K562 (cell line): Measurements from ENCODE around the gene SEH1L. TPM values are rescaled to one million over a fixed set of nuclear protein-coding genes. Genes with fewer than 3 reads are reported as not detected.
A peak's percentile ranks its signal among the peaks of the same experiment; 100 is the strongest.

ENCODE experiments used
- ATAC-seq: fragments of 200-7000 bp; cut with Tn5 transposase; 3 replicates; pipeline ENCODE4 v1.9.1; 2020; ENCODE audit warnings: moderate library complexity
- BruUV-seq: library from RNA; stranded (reverse); fragments of 400-500 nt; replicated peaks from 2 replicates; lab custom pipeline; 2021; lab: Mats Ljungman, UMichigan
- CTCF ChIA-PET: fragments of 300-600 bp; formaldehyde crosslinking; extraction: SDS; loops from one replicate; lab custom pipeline; 2021; ENCODE audit warnings: low intra/inter-chr PET ratio; lab: Yijun Ruan, JAX
- POLR2A ChIA-PET: fragments of 300-600, 350-650 bp; sonication (Branson Sonifier 250); formaldehyde crosslinking; extraction: SDS; loops from one replicate; lab custom pipeline; 2021; ENCODE audit warnings: antibody characterized with exemption, inconsistent platforms; lab: Yijun Ruan, JAX
- DNase-seq, 4 experiments: peaks; one replicate each; pipeline versions ENCODE4 v3.0.0 to v3.0.0-alpha.2; 2011 to 2018; ENCODE audit warnings: low spot score in 3 of 4, mixed read lengths in 3 of 4; ENCODE audit errors: extremely low read depth in 1 of 4
- FAIRE-seq: peaks from 2 replicates; lab custom pipeline; 2011; peaks lifted over from hg19 to GRCh38; lab: Jason Lieb, UNC
- H2AFZ ChIP-seq: 2 replicates; pipeline ENCODE4 v1.6.0; 2011; ENCODE audit warnings: low read depth, low read length, control low read depth, inconsistent platforms
- H3K27ac ChIP-seq: fragments of 200-600 bp; 3 replicates; pipeline ENCODE4 v1.8.0; 2011; ENCODE audit warnings: low read depth, mild to moderate bottlenecking, control low read depth, inconsistent platforms, low read length, moderate library complexity, mixed read lengths; ENCODE audit errors: extremely low read depth
- H3K27me3 ChIP-seq, 2 experiments: fragments of 300-600 bp in 1 of 2; 2 replicates in 1 of 2; 3 replicates in 1 of 2; pipeline versions ENCODE4 v1.6.0 to v1.8.0; 2011; ENCODE audit warnings: inconsistent platforms in 2 of 2, low read length in 2 of 2, mild to moderate bottlenecking in 1 of 2, mixed read lengths in 1 of 2, moderate library complexity in 1 of 2; ENCODE audit not compliant: control insufficient read depth in 2 of 2, insufficient read depth in 2 of 2
- H3K36me3 ChIP-seq: fragments of 300-600 bp; 3 replicates; pipeline ENCODE4 v1.8.0; 2011; ENCODE audit warnings: mild to moderate bottlenecking, low read length, inconsistent platforms; ENCODE audit not compliant: control insufficient read depth, insufficient read depth
- H3K4me1 ChIP-seq, 2 experiments: fragments of 200-600 bp in 1 of 2; replicated peaks in 1 of 2; 2 replicates in 1 of 2; 3 replicates in 1 of 2; pipeline versions ENCODE4 v1.5.1 to v1.8.0; 2011; ENCODE audit warnings: inconsistent platforms in 2 of 2, low read length in 2 of 2, mild to moderate bottlenecking in 1 of 2, mixed read lengths in 1 of 2, moderate library complexity in 1 of 2; ENCODE audit not compliant: control insufficient read depth in 2 of 2, insufficient read depth in 2 of 2
- H3K4me2 ChIP-seq: 2 replicates; pipeline ENCODE4 v1.6.1; 2011; ENCODE audit warnings: low read length, control low read depth, inconsistent platforms, mixed read lengths; ENCODE audit not compliant: insufficient read depth
- H3K4me3 ChIP-seq: fragments of 200-600 bp; sonication (generic), shearing (Covaris generic); 2 replicates; pipeline ENCODE4 v1.5.1; 2016; ENCODE audit warnings: control low read depth, inconsistent platforms
- H3K79me2 ChIP-seq: fragments of 200-600 bp; 3 replicates; pipeline ENCODE4 v1.8.0; 2011; ENCODE audit warnings: low read length, inconsistent platforms; ENCODE audit not compliant: control insufficient read depth, insufficient read depth
- H3K9ac ChIP-seq, 2 experiments: 2 replicates each; pipeline versions ENCODE4 v1.6.0 to v1.6.1; 2011; ENCODE audit warnings: low read depth in 2 of 2, low read length in 2 of 2, control low read depth in 1 of 2, inconsistent platforms in 1 of 2, mild to moderate bottlenecking in 1 of 2, mixed read lengths in 1 of 2; ENCODE audit not compliant: insufficient read depth in 1 of 2
- H3K9me1 ChIP-seq: one replicate; pipeline ENCODE4 v1.6.0; 2011; ENCODE audit warnings: inconsistent platforms, mild to moderate bottlenecking, low read length, moderate library complexity; ENCODE audit not compliant: control insufficient read depth, insufficient read depth
- H3K9me3 ChIP-seq: replicated peaks from 2 replicates; pipeline ENCODE4 v1.5.1; 2011; ENCODE audit warnings: low read depth, low read length, inconsistent platforms; ENCODE audit not compliant: control insufficient read depth, insufficient read depth
- H4K20me1 ChIP-seq: replicated peaks from 2 replicates; pipeline ENCODE4 v1.6.1; 2011; ENCODE audit warnings: low read length, inconsistent platforms, mixed read lengths; ENCODE audit not compliant: control insufficient read depth, insufficient read depth
- WGBS: fragments of 100-300 bp; shearing (Covaris generic); methylation state at CpG from one replicate; pipeline ENCODE4 v1.1.6; 2016; ENCODE audit warnings: low coverage, mixed read lengths; ENCODE audit not compliant: insufficient coverage; ENCODE audit errors: missing lambda C conversion rate; 5-methylcytosine and 5-hydroxymethylcytosine counted together
- in situ Hi-C: fragments of 300-500 bp; cut with MboI; formaldehyde crosslinking; loops from 4 replicates; pipeline ENCODE4 v1.15.0; 2018; ENCODE audit warnings: inconsistent platforms, mixed read lengths
- intact Hi-C: fragments of 100-400 bp; cut with micrococcal nuclease; formaldehyde crosslinking; loops from 2 replicates; pipeline ENCODE4 v1.14.2; 2022
- polyA plus RNA-seq, 8 experiments: library from polyadenylated mRNA; depleted of rRNA in 4 of 8; stranded (reverse) in 5 of 8; unstranded in 3 of 8; fragments of >200 nt; fragmentation: Nextera tagmentation in 2 of 8; fragmentation: Illumina TruSeq in 1 of 8; extraction: Ambion mirVana in 2 of 8; extraction: Trizol in 1 of 8; gene quantifications; 2 replicates each; pipeline versions ENCODE4 v1.2.1 to v1.2.3, GENCODE V29; 2011 to 2014; ENCODE audit warnings: inconsistent platforms in 1 of 8, missing spikeins in 1 of 8
- total RNA-seq, 7 experiments: library from RNA; depleted of rRNA in 6 of 7; stranded (reverse); fragments of >200 nt in 6 of 7; fragmentation: Illumina TruSeq in 2 of 7; extraction: Trizol in 2 of 7; gene quantifications; 2 replicates each; pipeline versions ENCODE4 v1.2.1 to v1.2.3, GENCODE V29; 2011 to 2021; ENCODE audit warnings: low replicate concordance in 1 of 7
- TF ChIP-seq, protein P1 (sequence below): fragments of 450-650 bp; IDR thresholded peaks from 2 replicates; pipeline ENCODE4 v1.6.1; 2016
- TF ChIP-seq, protein P2 (sequence below): fragments of 250-450 bp; sonication (Bioruptor Pico); IDR thresholded peaks from 2 replicates; pipeline ENCODE4 v1.8.0; 2022; ENCODE audit warnings: inconsistent platforms, mild to moderate bottlenecking, moderate library complexity, borderline replicate concordance
- TF ChIP-seq, protein P3 (sequence below): fragments of 450-650 bp; formaldehyde crosslinking; IDR thresholded peaks from 2 replicates; pipeline ENCODE4 v1.4.0; 2022; ENCODE audit warnings: missing genetic modification characterization

Gene SEH1L
- total and polyA plus RNA-seq, 9 of the 15 experiments (the other 6 are each of a cell fraction or from before 2014, with no cell fraction given), result 62.2 to 180 (median 108) TPM

DNA sequence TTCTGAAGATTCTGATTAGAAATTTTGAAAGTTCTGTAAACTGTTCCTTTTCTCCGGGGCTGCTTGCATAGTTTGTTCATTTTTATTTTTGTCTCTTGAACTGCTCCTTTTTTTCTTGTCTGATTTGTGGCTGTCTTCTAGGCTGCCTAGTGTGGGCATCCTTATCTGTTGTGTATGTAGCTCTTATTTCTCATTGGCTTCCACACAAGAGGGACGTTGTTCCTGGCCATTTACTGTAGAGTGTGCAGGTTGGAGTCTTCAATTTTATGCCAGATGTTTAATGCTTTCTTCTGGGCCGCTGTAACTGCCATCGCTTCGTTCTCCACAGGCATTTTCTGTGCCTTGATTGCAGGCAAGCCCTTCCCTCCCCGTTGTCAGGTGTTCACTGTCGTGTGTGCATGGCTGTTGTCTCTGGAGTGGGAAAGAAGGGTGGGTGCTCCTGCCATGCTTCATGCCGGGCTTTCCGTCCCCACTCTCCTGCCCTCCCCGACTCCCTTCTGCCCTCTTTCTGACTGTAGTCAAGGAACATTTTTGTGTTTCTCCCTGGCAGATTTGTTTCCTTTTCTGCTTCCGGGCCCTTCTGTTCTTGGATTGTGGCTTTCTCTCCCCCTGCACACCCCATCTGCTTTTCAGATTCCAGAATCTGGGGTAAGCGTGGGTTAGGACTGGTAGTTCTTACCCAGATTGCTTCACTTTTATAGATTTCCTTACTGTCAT lies 58.9 kb downstream of the SEH1L start:
- no peaks in the 10 kb centered on the region for H3K9me3 ChIP-seq
- H3K27me3 ChIP-seq, result no peaks in the 10 kb centered on the region
- 89% methylated on average over 11 of the region's 12 CpGs for WGBS
- no peaks in the 10 kb centered on the region; a peak in 1 of 5 replicates for H3K4me1 ChIP-seq
- intact Hi-C loops (loop anchor here (10.0 kb wide), 1 partner anchor 148 kb away; no protein-coding TSS in a partner anchor), in situ Hi-C loops (no loop called here)
- H3K4me2 ChIP-seq, result no peak overlapping the region
- peaks cover 14% of the 10 kb centered on the region; the same call in 1 of the 2 replicates for H4K20me1 ChIP-seq
- no peak overlapping the region for H3K4me3 ChIP-seq
- no peak overlapping the region for H2AFZ ChIP-seq
- peaks cover 93% of the 10 kb centered on the region for H3K36me3 ChIP-seq
- ChIA-PET CTCF (no interaction called here), POLR2A (interaction anchor here (2.1 kb wide), 1 partner anchor 10 kb away, joined by 5 read pairs; no protein-coding TSS in a partner anchor)
- no peak for DNase-seq
- H3K27ac ChIP-seq, result no peak overlapping the region
- no peaks in the 10 kb centered on the region for H3K9me1 ChIP-seq
- no peak overlapping the region for H3K9ac ChIP-seq
- BruUV-seq, result no TSS peak
- H3K79me2 ChIP-seq, result peaks cover 46% of the 10 kb centered on the region
- ATAC-seq, result no peak
- TF ChIP-seq, protein P1, sequence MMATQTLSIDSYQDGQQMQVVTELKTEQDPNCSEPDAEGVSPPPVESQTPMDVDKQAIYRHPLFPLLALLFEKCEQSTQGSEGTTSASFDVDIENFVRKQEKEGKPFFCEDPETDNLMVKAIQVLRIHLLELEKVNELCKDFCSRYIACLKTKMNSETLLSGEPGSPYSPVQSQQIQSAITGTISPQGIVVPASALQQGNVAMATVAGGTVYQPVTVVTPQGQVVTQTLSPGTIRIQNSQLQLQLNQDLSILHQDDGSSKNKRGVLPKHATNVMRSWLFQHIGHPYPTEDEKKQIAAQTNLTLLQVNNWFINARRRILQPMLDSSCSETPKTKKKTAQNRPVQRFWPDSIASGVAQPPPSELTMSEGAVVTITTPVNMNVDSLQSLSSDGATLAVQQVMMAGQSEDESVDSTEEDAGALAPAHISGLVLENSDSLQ, result 0 out of 2 replicates have a peak, but pooled peaks have one; percentile 37
- TF ChIP-seq, protein P2, sequence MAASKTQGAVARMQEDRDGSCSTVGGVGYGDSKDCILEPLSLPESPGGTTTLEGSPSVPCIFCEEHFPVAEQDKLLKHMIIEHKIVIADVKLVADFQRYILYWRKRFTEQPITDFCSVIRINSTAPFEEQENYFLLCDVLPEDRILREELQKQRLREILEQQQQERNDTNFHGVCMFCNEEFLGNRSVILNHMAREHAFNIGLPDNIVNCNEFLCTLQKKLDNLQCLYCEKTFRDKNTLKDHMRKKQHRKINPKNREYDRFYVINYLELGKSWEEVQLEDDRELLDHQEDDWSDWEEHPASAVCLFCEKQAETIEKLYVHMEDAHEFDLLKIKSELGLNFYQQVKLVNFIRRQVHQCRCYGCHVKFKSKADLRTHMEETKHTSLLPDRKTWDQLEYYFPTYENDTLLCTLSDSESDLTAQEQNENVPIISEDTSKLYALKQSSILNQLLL (CRISPR knock-in tag), result no peak
- TF ChIP-seq, protein P3, sequence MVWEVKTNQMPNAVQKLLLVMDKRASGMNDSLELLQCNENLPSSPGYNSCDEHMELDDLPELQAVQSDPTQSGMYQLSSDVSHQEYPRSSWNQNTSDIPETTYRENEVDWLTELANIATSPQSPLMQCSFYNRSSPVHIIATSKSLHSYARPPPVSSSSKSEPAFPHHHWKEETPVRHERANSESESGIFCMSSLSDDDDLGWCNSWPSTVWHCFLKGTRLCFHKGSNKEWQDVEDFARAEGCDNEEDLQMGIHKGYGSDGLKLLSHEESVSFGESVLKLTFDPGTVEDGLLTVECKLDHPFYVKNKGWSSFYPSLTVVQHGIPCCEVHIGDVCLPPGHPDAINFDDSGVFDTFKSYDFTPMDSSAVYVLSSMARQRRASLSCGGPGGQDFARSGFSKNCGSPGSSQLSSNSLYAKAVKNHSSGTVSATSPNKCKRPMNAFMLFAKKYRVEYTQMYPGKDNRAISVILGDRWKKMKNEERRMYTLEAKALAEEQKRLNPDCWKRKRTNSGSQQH (CRISPR knock-in tag), result no peak
- FAIRE-seq, result no peak
